Measurements from ENCODE around the gene TPO.

TPO gene

GRCh38 chr2:1588978-1589621 is 175.8 kb downstream of the TPO start:
- Histone ChIP-seq H3K36me3 (ENCODE audit: control insufficient read depth in 2 of 2, insufficient read depth in 2 of 2, low read length in 2 of 2) (no peaks in the 10 kb centered on the region), H3K9ac (ENCODE audit: low read depth in 1 of 2, low read length in 2 of 2) (no peak overlapping the region), H3K27ac (ENCODE audit: low read depth in 2 of 2, low read length in 2 of 2) (no peak overlapping the region), H3K27me3 (ENCODE audit: control insufficient read depth in 2 of 2, insufficient read depth in 2 of 2, low read length in 2 of 2) (no peaks in the 10 kb centered on the region), H3K4me3 (ENCODE audit: low read length in 2 of 2) (no peak overlapping the region), H3K4me1 (ENCODE audit: control insufficient read depth in 2 of 2, insufficient read depth in 2 of 2, low read length in 2 of 2) (peaks cover 0 to 9% of the 10 kb centered on the region in 2 donors), H3K9me3 (ENCODE audit: control insufficient read depth in 2 of 2, low read length in 2 of 2) (no peaks in the 10 kb centered on the region)

GRCh38 chr2:1590596-1591460 is 177.6 kb downstream of the TPO start:
- H3K27me3 ChIP-seq (ENCODE audit: control insufficient read depth in 2 of 2, insufficient read depth in 2 of 2, low read length in 2 of 2): no peaks in the 10 kb centered on the region
- no peak overlapping the region for H3K4me3 ChIP-seq (ENCODE audit: low read length in 2 of 2)
- no peaks in the 10 kb centered on the region for H3K36me3 ChIP-seq (ENCODE audit: control insufficient read depth in 2 of 2, insufficient read depth in 2 of 2, low read length in 2 of 2)
- no peaks in the 10 kb centered on the region for H3K9me3 ChIP-seq (ENCODE audit: control insufficient read depth in 2 of 2, low read length in 2 of 2)
- H3K4me1 ChIP-seq (ENCODE audit: control insufficient read depth in 2 of 2, insufficient read depth in 2 of 2, low read length in 2 of 2): peaks cover 0 to 9% of the 10 kb centered on the region in 2 donors
- no peak overlapping the region for H3K27ac ChIP-seq (ENCODE audit: low read depth in 2 of 2, low read length in 2 of 2)
- H3K9ac ChIP-seq (ENCODE audit: low read depth in 1 of 2, low read length in 2 of 2): no peak overlapping the region

- Histone ChIP-seq H3K4me3 (ENCODE audit: low read length in 2 of 2) (no peak overlapping the region), H3K27me3 (ENCODE audit: control insufficient read depth in 2 of 2, insufficient read depth in 2 of 2, low read length in 2 of 2) (no peaks in the 10 kb centered on the region), H3K9me3 (ENCODE audit: control insufficient read depth in 2 of 2, low read length in 2 of 2) (no peaks in the 10 kb centered on the region), H3K27ac (ENCODE audit: low read depth in 2 of 2, low read length in 2 of 2) (no peak overlapping the region), H3K9ac (ENCODE audit: low read depth in 1 of 2, low read length in 2 of 2) (no peak overlapping the region), H3K4me1 (ENCODE audit: control insufficient read depth in 2 of 2, insufficient read depth in 2 of 2, low read length in 2 of 2) (peaks cover 0 to 9% of the 10 kb centered on the region in 2 donors), H3K36me3 (ENCODE audit: control insufficient read depth in 2 of 2, insufficient read depth in 2 of 2, low read length in 2 of 2) (no peaks in the 10 kb centered on the region)
Observed at GRCh38 chr2:1591461-1591770, 178.2 kb downstream of the TPO start.

Measured in mucosa of rectum (tissue), 2 donors.